ENCODE measurements around the gene ELP4. TPM values are rescaled to one million over a fixed set of nuclear protein-coding genes. Genes with fewer than 3 reads are reported as not detected.

The ELP4 gene
- total and polyA plus RNA-seq, 9 of the 15 experiments (the other 6 are each of a cell fraction or from before 2014, with no cell fraction given): 24.1 to 60.3 (median 38.7) TPM

- Histone ChIP-seq H3K4me3 (no peak overlapping the region), H3K79me2 (ENCODE audit: control insufficient read depth, insufficient read depth, low read length) (no peaks in the 10 kb centered on the region), H3K9me1 (ENCODE audit: control insufficient read depth, insufficient read depth, low read length) (no peaks in the 10 kb centered on the region), H4K20me1 (replicated peaks; ENCODE audit: control insufficient read depth, insufficient read depth, low read length) (no peaks in the 10 kb centered on the region), H3K4me2 (ENCODE audit: insufficient read depth, low read length) (no peak overlapping the region), H3K36me3 (ENCODE audit: control insufficient read depth, insufficient read depth, low read length) (no peaks in the 10 kb centered on the region), H3K27ac (ENCODE audit: extremely low read depth, low read depth, low read length) (no peak overlapping the region), H3K9ac (ENCODE audit: insufficient read depth in 1 of 2, low read depth in 2 of 2, low read length in 2 of 2) (no peak overlapping the region), H2AFZ (ENCODE audit: low read depth, low read length) (no peak overlapping the region), H3K27me3 (ENCODE audit: control insufficient read depth in 2 of 2, insufficient read depth in 2 of 2, low read length in 2 of 2) (peaks cover 6 to 50% of the 10 kb centered on the region in 2 experiments; a peak in 4 of 5 replicates), H3K9me3 (replicated peaks; ENCODE audit: control insufficient read depth, insufficient read depth, low read depth, low read length) (no peaks in the 10 kb centered on the region), H3K4me1 (replicated peaks in 1 of 2; ENCODE audit: control insufficient read depth in 2 of 2, insufficient read depth in 2 of 2, low read length in 2 of 2) (peaks cover 0 to 3% of the 10 kb centered on the region in 2 experiments; a peak in 4 of 5 replicates)
- BruUV-seq (replicated peaks): no TSS peak
- no peak for DNase-seq (ENCODE audit: extremely low read depth in 1 of 4, low spot score in 3 of 4)
- POLR2A ChIA-PET: no interaction called here
- no peak for FAIRE-seq
- in situ Hi-C loops (cut with MboI) (no loop called here), intact Hi-C loops (cut with micrococcal nuclease) (no loop called here)
- CTCF ChIA-PET (ENCODE audit: low intra/inter-chr PET ratio): no interaction called here
- TF ChIP-seq BCOR (IDR thresholded peaks at IDR 0.05) (no peak), DPF2 (IDR thresholded peaks at IDR 0.05) (no peak), PHF8 (IDR thresholded peaks at IDR 0.05; ENCODE audit: borderline replicate concordance, low read length) (no peak), MGA (IDR thresholded peaks at IDR 0.05) (no peak), ZEB2 (IDR thresholded peaks at IDR 0.05) (no peak), MAFG (tag; conservative IDR thresholded peaks at IDR 0.05) (no peak), ZNF75A (CRISPR knock-in tag; IDR thresholded peaks at IDR 0.05) (no peak), RNF2 (IDR thresholded peaks at IDR 0.05) (no peak), BDP1 (IDR thresholded peaks at IDR 0.05; ENCODE audit: insufficient read depth, insufficient read length) (no peak)
- ATAC-seq: no peak
- 36% methylated on average over 6 of the region's 20 CpGs for WGBS (ENCODE audit: insufficient coverage, low coverage, missing lambda C conversion rate)
Measured at GRCh38 chr11:31802609-31802989, 293.0 kb downstream of the ELP4 start.

Data from K562 (cell line).